Cardiac muscle cell (in vitro differentiated cells and primary cell): Measurements from ENCODE around the gene C5AR2. TPM values are rescaled to one million over a fixed set of nuclear protein-coding genes. Genes with fewer than 3 reads are reported as not detected.

Experiments used
- DNase-seq, 2 donors: peaks; one replicate each; pipeline versions ENCODE4 v3.0.0 to v3.0.0-alpha.2; 2010 to 2017; ENCODE audit warnings: low read depth in 1 of 2, low spot score in 1 of 2
- H3K27ac ChIP-seq: fragments of 200-600 bp; sonication (generic); 2 replicates; pipeline ENCODE4 v1.5.1; 2016
- H3K27me3 ChIP-seq: fragments of 200-600 bp; sonication (generic); 2 replicates; pipeline ENCODE4 v1.6.0; 2016; ENCODE audit warnings: control low read depth
- H3K36me3 ChIP-seq: fragments of 200-600 bp; sonication (generic); 2 replicates; pipeline ENCODE4 v1.5.1; 2016; ENCODE audit warnings: control low read depth
- H3K4me1 ChIP-seq: fragments of 200-600 bp; sonication (generic); 2 replicates; pipeline ENCODE4 v1.8.1; 2017; ENCODE audit warnings: low read depth, mild to moderate bottlenecking, mixed run types
- H3K4me3 ChIP-seq: fragments of 200-600 bp; sonication (generic); 2 replicates; pipeline ENCODE4 v1.5.1; 2016; ENCODE audit warnings: mild to moderate bottlenecking
- H3K9me3 ChIP-seq: fragments of 200-600 bp; sonication (generic); 2 replicates; pipeline ENCODE4 v1.5.1; 2017; ENCODE audit warnings: low read depth, mild to moderate bottlenecking, control low read depth
- CTCF ChIP-seq: IDR thresholded peaks from 2 replicates; pipeline ENCODE4 v1.5.1; 2012; ENCODE audit warnings: low read depth, mild to moderate bottlenecking, low read length
- polyA plus RNA-seq: library from polyadenylated mRNA; unstranded; fragments of >200 nt; fragmentation: Nextera tagmentation; extraction: Ambion mirVana; gene quantifications from 2 replicates; pipeline ENCODE4 v1.2.1, GENCODE V29; 2016
- total RNA-seq: library from RNA; depleted of rRNA; stranded (reverse); fragments of >200 nt; gene quantifications from 2 replicates; pipeline ENCODE4 v1.2.3, GENCODE V29; 2016

C5AR2 gene
- total and polyA plus RNA-seq, 2 experiments from 2014 or later = not detected

- Histone ChIP-seq H3K4me3 (no peak overlapping the region), H3K27ac (no peak overlapping the region), H3K27me3 (no peaks in the 10 kb centered on the region), H3K36me3 (peaks cover 40% of the 10 kb centered on the region), H3K4me1 (no peaks in the 10 kb centered on the region), H3K9me3 (no peaks in the 10 kb centered on the region)
- no peak for TF ChIP-seq CTCF
- peak in 1 of 2 donors; percentile 70 for DNase-seq
Observed at GRCh38 chr19:47370045-47370611, 38.2 kb downstream of the C5AR2 start.

GRCh38 chr19:47371261-47371660 is 39.3 kb downstream of the C5AR2 start:
- Histone ChIP-seq H3K9me3 (no peaks in the 10 kb centered on the region), H3K27me3 (no peaks in the 10 kb centered on the region), H3K4me1 (no peaks in the 10 kb centered on the region), H3K27ac (no peak overlapping the region), H3K36me3 (peaks cover 45% of the 10 kb centered on the region), H3K4me3 (no peak overlapping the region)
- no peak for TF ChIP-seq CTCF
- no peak for DNase-seq

DNA sequence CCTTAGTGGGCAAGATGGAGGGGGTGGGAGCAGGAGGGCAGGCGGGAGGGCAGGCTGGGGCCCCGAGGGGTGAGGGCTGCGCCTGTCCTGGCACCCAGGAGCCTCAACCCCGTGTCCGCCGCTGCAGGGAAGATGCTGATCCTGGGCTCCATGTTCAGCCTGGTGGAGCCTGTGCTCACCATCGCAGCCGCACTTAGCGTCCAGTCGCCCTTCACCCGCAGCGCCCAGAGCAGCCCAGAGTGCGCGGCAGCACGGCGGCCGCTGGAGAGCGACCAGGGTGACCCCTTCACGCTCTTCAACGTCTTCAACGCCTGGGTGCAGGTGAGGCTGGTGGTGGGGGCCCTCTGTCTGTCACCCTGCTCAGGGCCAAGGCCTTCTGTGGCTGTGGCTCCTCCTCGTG is 40.6 kb downstream of the C5AR2 start:
- H3K27ac ChIP-seq = no peak overlapping the region
- no peak overlapping the region for H3K4me3 ChIP-seq
- no peaks in the 10 kb centered on the region for H3K9me3 ChIP-seq
- no peak for TF ChIP-seq CTCF
- H3K27me3 ChIP-seq = no peaks in the 10 kb centered on the region
- no peaks in the 10 kb centered on the region for H3K4me1 ChIP-seq
- DNase-seq = no peak
- peaks cover 50% of the 10 kb centered on the region for H3K36me3 ChIP-seq

DNA sequence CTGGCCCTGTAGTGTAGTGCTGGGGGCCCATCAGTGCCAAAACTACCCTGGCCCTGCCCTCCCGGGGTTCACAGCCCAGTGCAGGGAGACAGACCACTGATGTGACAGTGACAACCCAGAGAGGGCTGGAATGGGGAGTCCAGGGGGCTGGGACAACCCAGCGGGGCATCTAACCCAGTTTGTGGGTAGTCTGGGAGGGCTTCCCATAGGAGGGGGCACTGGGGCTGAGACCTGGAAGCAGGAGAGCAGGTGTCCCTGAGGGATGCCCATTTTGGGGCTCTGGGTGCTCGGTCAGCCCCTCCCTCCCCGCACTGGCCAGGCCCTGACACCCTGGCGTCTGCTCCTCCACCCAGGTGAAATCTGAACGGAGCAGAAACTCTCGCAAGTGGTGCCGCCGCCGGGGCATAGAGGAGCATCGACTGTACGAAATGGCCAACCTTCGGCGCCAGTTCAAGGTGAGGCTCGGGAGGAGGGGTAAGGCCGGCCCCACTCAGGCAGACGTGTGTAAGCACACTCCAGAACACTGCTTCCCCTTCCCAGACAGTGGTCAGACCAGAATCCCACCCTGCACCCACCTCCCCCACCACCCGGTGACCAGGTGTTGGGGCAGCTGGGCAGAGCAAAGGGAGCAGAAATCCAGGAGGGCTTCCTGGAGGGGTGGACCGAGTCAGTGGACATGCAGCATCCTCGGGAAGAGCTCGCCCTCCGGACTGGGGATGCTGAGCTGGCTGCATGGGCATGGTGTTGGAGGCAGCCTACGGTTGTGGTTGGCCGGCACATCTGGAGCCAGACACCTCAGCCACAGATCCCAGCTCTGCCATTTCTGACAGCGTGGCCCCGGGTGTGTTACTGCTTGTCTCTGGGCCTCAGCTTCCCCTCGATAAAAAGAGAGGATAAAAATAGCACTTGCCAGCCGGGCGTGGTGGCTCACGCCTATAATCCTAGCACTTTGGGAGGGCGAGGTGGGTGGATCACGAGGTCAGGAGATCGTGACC is 41.6 kb downstream of the C5AR2 start:
- peaks cover 50% of the 10 kb centered on the region for H3K36me3 ChIP-seq

More for the DNA sequence above, 41.6 kb downstream of the C5AR2 start:
- no peak overlapping the region for H3K27ac ChIP-seq
- no peak for TF ChIP-seq CTCF
- no peak for DNase-seq
- no peaks in the 10 kb centered on the region for H3K9me3 ChIP-seq
- no peak overlapping the region for H3K4me3 ChIP-seq
- no peaks in the 10 kb centered on the region for H3K4me1 ChIP-seq
- H3K27me3 ChIP-seq = no peaks in the 10 kb centered on the region
